Stimulated activated CD8-positive, alpha-beta memory T cell treated with anti-CD3 and anti-CD28 coated beads, Interleukin-4, amount 100 ng/mL, for 4 hours (primary cell): Measurements from ENCODE around the gene WDR70.
"Not testable (repeated sequence)": the region's sequence is repeated elsewhere in the genome, so short reads cannot be mapped to it uniquely, and the experiment has no call there.

ENCODE experiments used
- DNase-seq, 2 donors: peaks; one replicate each; pipeline ENCODE4 v3.0.0-alpha.2; 2020; ENCODE audit warnings: low read depth in 2 of 2, low spot score in 1 of 2

The WDR70 gene

GRCh38 chr5:37672118-37672588, 293.0 kb downstream of the WDR70 start:
- DNase-seq: not testable (repeated sequence)

DNA sequence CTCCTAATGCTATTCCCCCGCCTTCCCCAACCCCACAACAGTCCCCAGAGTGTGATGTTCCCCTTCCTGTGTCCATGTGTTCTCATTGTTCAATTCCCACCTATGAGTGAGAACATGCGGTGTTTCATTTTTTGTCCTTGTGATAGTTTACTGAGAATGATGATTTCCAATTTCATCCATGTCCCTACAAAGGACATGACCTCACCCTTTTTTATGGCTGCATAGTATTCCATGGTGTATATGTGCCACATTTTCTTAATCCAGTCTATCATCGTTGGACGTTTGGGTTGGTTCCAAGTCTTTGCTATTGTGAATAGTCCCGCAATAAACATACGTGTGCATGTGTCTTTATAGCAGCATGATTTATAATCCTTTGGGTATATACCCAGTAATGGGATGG, 295.2 kb downstream of the WDR70 start:
- not testable (repeated sequence) for DNase-seq

DNA sequence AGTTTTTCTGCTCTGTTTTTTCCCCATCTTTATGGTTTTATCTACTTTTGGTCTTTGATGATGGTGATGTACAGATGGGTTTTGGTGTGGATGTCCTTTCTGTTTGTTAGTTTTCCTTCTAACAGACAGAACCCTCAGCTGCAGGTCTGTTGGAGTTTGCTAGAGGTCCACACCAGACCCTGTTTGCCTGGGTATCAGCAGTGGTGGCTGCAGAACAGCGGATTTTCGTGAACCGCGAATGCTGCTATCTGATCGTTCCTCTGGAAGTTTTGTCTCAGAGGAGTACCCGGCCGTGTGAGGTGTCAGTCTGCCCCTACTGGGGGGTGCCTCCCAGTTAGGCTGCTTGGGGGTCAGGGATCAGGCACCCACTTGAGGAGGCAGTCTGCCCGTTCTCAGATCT, 300.2 kb downstream of the WDR70 start:
- DNase-seq: not testable (repeated sequence)

DNA sequence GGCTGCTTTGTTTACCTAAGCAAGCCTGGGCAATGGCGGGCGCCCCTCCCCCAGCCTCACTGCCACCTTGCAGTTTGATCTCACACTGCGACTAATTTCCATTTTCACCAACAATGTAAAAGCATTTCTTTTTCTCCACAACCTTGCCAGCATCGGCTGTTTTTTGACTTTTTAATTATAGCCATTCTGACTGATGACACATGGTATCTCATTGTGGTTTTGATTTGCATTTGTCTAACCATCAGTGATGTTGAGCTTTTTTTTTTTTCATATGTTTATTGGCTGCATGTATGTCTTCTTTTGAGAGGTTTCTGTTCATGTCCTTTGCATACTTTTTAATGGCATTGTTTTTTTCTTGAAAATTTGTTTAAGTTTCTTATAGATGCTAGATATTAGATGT, 300.8 kb downstream of the WDR70 start:
- DNase-seq: not testable (repeated sequence)

- DNase-seq: no peak
These were observed 304.0 kb downstream of the WDR70 start for GRCh38 chr5:37683072-37683471.

DNA sequence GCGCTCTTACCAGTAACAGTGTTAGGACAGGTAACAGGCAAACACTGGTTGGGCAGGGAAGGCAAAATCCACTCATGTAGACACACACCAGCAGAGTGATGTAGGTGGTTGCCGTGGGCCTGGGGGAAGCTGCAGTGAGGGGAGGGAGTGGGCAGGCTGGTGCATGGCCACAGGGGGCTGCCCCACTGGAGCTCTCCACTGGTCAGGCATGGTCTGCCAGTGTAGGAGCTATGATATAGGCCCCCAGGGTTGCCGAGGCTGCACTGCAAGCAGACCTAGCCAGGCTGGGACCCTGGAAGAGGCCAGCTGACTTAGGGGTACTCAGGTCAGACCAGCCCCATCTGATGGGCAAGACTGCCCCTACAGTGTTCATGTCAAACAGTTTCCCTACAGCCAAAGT, 306.1 kb downstream of the WDR70 start:
- DNase-seq: no peak

DNA sequence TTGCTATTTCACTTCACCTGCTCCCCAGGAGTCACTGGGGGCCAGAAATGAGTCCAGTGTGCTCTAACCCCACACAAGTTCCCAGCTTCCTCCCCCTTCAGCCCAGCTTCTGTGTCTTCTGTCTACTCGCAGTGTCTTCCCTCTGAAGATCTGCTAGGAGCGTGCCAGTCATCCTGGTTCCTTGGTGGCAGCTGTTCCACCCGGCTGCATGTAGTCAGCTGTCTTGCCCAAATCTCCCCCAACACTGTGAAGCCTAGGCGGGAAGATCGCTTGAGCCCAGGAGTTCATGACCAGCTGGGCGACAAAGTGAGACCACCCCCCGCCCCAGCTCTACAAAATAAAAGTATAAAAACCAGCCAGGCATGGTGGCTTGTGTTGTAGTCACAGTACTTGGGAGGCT, 306.7 kb downstream of the WDR70 start:
- DNase-seq: no peak

GRCh38 chr5:37688925-37689324, 309.8 kb downstream of the WDR70 start:
- not testable (repeated sequence) for DNase-seq

- not testable (repeated sequence) for DNase-seq
These were observed 315.2 kb downstream of the WDR70 start for GRCh38 chr5:37694333-37694732.

GRCh38 chr5:37694867-37695266, 315.7 kb downstream of the WDR70 start:
- no peak for DNase-seq

DNA sequence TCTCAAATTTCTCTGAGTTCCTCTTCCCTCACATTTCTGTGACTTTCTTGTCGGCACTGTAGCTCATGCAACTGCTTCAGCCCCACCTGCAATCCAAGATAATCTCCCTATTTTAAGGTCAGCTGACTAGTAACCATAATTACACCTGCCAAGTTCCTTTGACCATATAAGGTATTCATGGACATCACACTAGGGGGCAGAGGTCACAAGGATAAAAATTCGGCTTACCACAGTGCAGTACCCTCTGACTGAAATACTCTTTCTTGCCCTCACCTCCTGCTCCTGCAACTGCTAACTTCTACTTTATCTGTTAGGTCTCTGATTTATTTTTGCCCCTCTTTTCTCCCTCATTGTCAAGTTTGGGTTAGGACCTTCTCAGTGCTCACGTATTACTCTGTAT, 316.5 kb downstream of the WDR70 start:
- no peak for DNase-seq

DNA sequence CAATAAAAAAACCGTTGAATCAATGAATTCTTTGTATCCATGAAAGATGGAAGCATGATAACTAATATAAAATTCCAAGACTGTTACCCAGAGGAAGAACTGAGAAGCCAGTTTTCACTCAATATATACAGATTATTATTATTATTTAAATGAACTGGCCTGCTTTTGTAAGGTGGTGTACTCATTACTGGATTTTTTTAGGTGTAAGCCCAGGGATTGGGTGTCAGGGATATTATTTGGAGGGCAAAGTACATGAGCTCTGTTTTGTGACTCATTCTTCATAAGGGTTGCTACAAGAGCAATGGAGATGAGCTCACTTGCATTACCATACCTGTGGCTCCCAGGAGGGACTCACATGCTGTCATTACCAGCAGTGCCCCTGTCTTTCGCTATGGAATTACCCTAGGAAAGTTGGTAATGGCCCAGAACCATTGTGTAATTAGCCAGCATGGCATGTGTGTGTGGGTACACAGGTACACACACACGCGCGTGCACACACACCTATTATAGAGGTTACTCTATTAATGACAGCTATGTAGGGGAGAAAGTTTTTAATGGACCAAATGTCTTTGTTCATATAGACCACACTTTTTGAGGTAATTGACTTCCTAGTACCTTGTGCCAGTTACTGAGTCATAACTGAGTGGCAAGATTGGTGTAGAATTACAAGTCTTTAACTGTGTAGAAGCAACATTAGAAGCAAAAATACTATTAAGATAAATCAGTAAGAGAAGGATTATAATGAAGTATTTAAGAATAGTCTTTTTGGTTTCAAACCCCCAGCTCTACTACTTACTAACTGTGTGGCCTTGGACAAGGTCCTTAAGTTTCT, 317.3 kb downstream of the WDR70 start:
- no peak for DNase-seq

GRCh38 chr5:37701868-37702267, 322.8 kb downstream of the WDR70 start:
- DNase-seq: no peak

DNA sequence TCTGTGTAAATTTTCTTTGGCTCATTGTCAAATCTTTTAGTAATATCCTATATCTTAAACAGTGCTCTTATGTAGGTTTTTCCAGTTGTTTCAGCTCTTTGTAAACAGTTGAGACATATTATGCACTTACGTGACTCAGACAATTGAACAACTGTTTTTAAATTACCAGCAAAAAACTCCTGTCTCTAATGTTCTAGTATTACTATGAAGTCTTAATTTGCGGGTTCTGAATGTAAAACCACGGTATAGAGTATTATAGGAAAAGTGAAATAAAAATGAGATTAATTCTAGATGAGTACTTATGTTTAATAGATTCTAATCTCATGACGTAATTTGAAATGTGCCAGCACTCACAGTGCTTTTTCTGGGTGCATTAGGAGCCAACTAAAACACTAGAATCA, 324.7 kb downstream of the WDR70 start:
- no peak for DNase-seq

DNA sequence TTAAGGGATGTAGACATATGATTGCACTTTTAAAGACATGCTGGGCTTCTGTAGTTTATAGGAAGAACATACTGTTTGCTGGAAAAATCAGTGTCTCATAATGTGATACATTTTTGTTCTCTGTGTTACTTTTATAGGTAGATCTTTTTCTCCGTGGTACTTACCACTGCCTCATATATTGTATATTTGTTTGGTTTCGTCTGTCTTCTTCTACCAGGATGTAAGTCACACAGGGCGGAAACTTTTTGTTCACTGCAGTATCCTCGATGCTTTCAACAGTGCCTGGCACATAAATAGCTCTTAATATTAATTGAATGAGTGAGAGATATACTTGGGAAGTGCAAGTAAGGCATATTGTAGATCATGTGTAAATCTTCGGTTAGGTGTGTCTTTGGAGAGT, 325.3 kb downstream of the WDR70 start:
- no peak for DNase-seq

DNA sequence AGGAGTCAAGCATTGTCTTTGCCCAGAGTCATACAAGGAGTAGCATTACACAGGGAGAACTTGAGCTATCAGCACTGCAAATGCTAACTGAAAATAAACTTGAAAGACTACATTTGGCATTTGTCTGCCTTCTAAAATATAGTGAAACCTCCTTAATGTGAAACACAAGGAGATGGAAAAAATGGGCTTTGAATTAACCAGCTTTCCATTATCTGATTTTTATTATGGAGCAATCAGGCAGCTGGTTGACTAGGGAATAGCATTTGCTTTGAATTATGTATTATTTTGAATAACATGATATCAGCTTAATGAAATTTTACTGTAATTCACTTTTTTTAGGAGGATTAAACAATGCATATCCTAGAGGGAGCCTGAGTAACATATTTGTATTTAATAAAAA, 329.9 kb downstream of the WDR70 start:
- DNase-seq: no peak

DNA sequence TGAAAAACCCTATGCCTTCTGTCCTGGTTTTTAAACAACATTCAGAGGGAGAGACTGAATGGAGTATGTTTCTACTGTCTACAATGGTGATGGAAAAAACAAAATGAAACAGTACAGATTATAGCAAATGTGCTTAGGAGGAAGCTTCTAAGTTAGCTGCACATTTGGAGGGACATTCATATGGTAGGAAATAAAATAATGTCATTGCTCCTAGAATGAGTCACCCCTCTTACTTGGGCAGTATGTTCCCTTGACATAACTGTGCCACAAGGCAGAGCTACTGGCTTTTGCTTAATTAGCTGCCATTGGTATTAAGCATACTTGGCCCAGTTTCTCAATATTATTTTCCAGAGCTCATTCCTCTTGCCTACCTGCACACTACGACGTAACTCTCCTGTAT, 331.8 kb downstream of the WDR70 start:
- no peak for DNase-seq

DNA sequence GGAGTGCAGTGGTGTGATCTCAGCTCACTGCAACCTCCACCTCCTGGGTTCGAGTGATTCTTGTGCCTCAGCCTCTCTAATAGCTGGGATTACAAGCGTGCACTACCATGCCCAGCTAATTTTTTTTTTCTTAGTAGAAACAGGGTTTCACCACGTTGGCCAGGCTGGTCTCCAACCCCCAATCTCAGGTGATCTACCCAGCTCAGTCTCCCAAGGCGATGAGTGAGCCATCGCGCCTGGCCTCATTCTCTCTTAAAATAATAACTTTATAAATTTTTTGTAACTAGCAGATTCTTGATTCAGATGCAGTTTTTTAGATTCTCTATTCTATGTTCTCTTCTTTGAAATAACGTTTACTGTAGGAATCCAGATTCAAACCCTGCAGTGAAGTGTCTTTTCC, 333.6 kb downstream of the WDR70 start:
- DNase-seq: no peak

GRCh38 chr5:37714756-37715155, 335.6 kb downstream of the WDR70 start:
- no peak for DNase-seq

GRCh38 chr5:37715361-37715760, 336.2 kb downstream of the WDR70 start:
- no peak for DNase-seq

GRCh38 chr5:37715992-37716391, 336.9 kb downstream of the WDR70 start:
- DNase-seq: no peak

- no peak for DNase-seq
These were observed 337.3 kb downstream of the WDR70 start for GRCh38 chr5:37716405-37716804.

DNA sequence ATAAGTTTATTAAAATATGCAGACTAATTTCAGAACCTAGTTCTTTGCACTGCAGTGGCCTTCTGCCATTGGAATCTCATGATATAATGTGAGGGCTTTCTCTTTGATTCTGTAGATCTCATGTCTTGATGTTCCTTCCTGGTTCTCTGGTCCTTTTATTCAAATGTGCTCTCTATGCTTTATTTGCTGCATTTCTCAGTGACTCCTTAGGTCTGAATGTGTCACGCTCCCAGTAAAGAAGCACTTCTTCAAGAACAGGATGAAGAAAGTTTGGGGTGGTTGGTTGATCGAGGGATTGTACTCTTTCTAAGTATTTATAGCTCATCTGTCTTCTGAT, 338.1 kb downstream of the WDR70 start:
- DNase-seq: no peak
